ENCODE results near the gene HMOX2. TPM values are rescaled to one million over a fixed set of nuclear protein-coding genes. Genes with fewer than 3 reads are reported as not detected.

The HMOX2 gene
- total RNA-seq, 1 experiment from 2014 or later: 42.6 TPM

DNA sequence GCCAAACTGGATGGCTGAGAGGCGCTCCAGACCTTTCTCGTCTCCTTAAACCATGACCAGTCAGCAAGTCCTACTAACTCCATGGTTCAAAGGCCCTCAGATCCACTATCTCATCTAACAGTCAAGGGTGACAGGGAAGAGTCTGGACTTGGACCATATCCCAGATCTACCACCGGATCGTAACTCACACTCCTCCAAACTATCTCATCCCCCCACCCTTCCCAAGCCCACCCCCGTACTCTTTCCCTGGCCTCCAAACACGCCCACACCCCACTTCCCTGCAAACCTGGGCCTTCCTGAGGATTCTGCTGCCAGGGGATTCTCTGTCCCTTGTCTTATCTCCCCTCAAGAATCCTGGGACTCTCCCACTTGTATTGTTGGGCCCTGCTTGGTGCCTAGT is 57.3 kb downstream of the HMOX2 start:
- H3K4me1 Mint-ChIP-seq: peaks cover 50% of the 10 kb centered on the region
- no peaks in the 10 kb centered on the region; the same call in 1 of the 2 replicates for H3K27me3 Mint-ChIP-seq (ENCODE audit: low read depth)
- no peak overlapping the region for H3K27ac Mint-ChIP-seq
- ATAC-seq (no peak), DNase-seq (ENCODE audit: low spot score) (no peak)
- peaks cover 29% of the 10 kb centered on the region for H3K36me3 Mint-ChIP-seq
- H3K4me3 Mint-ChIP-seq: no peak overlapping the region
- TF ChIP-seq ZNF263 (CRISPR knock-in tag; IDR thresholded peaks at IDR 0.05; ENCODE audit: low read depth) (no peak), MAX (CRISPR knock-in tag; IDR thresholded peaks at IDR 0.05) (no peak), AR (CRISPR knock-in tag; IDR thresholded peaks at IDR 0.05) (no peak), ZNF219 (CRISPR knock-in tag; IDR thresholded peaks at IDR 0.05; ENCODE audit: borderline replicate concordance) (no peak), NR2C2 (CRISPR knock-in tag; IDR thresholded peaks at IDR 0.05) (no peak), IRF2 (CRISPR knock-in tag; IDR thresholded peaks at IDR 0.05; ENCODE audit: borderline replicate concordance, low read depth) (no peak)
- TF ChIP-seq, protein P1, sequence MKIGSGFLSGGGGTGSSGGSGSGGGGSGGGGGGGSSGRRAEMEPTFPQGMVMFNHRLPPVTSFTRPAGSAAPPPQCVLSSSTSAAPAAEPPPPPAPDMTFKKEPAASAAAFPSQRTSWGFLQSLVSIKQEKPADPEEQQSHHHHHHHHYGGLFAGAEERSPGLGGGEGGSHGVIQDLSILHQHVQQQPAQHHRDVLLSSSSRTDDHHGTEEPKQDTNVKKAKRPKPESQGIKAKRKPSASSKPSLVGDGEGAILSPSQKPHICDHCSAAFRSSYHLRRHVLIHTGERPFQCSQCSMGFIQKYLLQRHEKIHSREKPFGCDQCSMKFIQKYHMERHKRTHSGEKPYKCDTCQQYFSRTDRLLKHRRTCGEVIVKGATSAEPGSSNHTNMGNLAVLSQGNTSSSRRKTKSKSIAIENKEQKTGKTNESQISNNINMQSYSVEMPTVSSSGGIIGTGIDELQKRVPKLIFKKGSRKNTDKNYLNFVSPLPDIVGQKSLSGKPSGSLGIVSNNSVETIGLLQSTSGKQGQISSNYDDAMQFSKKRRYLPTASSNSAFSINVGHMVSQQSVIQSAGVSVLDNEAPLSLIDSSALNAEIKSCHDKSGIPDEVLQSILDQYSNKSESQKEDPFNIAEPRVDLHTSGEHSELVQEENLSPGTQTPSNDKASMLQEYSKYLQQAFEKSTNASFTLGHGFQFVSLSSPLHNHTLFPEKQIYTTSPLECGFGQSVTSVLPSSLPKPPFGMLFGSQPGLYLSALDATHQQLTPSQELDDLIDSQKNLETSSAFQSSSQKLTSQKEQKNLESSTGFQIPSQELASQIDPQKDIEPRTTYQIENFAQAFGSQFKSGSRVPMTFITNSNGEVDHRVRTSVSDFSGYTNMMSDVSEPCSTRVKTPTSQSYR (CRISPR knock-in tag; IDR thresholded peaks at IDR 0.05): no peak
- ChIA-PET POLR2A (no interaction called here), CTCF (no interaction called here)
- no peaks in the 10 kb centered on the region for H3K9me3 Mint-ChIP-seq

DNA sequence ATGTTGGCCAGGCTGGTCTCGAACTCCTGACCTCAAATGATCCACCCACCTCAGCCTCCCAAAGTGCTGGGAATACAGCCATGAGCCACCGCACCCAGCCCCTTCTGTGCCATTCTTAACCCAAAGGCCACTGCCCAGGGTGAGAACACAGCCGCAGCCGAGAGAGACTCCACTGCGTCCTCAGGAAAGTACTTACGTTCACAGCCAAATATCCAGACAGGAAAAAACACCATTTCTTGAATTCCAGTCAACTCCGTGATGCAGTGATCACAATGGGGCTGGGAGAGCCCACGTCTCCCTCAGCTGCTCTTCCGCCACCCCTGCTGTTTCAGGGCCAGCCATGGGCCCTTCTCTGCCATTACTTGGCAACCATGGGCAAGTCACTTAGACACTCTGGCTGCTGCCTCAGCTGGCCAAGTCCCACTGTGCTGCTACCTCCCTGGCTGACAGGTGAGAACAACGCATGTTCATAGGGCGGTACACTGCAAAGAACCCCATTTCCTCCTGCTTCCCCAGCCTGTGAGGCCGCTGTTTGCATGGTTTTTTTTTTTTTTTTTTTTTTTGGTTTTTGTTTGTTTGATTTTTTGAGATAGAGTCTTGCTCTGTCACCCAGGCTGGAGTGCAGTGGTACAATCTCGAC is 58.1 kb downstream of the HMOX2 start:
- DNase-seq (ENCODE audit: low spot score): no peak
- peak overlapping the region; percentile 88 for H3K27ac Mint-ChIP-seq
- no peak for ATAC-seq

More for the DNA sequence above, 58.1 kb downstream of the HMOX2 start:
- ChIA-PET POLR2A (interaction anchor here (0.7 kb wide), 1 partner anchor 13 kb away, joined by 3 read pairs; no protein-coding TSS in a partner anchor), CTCF (interaction anchor here (0.9 kb wide), 1 partner anchor 41 kb away, joined by 3 read pairs; no protein-coding TSS in a partner anchor)
- Mint-ChIP-seq H3K9me3 (peaks cover 5% of the 10 kb centered on the region), H3K27me3 (ENCODE audit: low read depth) (peaks cover 8% of the 10 kb centered on the region), H3K4me3 (no peak overlapping the region), H3K36me3 (peaks cover 35% of the 10 kb centered on the region), H3K4me1 (peaks cover 45% of the 10 kb centered on the region)
- TF ChIP-seq CTCF (IDR thresholded peaks at IDR 0.05) (no peak), ZNF138 (CRISPR knock-in tag; conservative IDR thresholded peaks at IDR 0.05) (no peak), TEAD4 (CRISPR knock-in tag; IDR thresholded peaks at IDR 0.05) (no peak), ZNF416 (CRISPR knock-in tag; IDR thresholded peaks at IDR 0.05) (no peak), SMAD4 (CRISPR knock-in tag; IDR thresholded peaks at IDR 0.05) (no peak), FOXP1 (CRISPR knock-in tag; IDR thresholded peaks at IDR 0.05; ENCODE audit: borderline replicate concordance) (no peak), ZNF121 (CRISPR knock-in tag; IDR thresholded peaks at IDR 0.05) (no peak), TCF7 (CRISPR knock-in tag; IDR thresholded peaks at IDR 0.05; ENCODE audit: low read depth) (no peak), PREB (CRISPR knock-in tag; IDR thresholded peaks at IDR 0.05; ENCODE audit: borderline replicate concordance) (no peak)
- TF ChIP-seq, protein P2, sequence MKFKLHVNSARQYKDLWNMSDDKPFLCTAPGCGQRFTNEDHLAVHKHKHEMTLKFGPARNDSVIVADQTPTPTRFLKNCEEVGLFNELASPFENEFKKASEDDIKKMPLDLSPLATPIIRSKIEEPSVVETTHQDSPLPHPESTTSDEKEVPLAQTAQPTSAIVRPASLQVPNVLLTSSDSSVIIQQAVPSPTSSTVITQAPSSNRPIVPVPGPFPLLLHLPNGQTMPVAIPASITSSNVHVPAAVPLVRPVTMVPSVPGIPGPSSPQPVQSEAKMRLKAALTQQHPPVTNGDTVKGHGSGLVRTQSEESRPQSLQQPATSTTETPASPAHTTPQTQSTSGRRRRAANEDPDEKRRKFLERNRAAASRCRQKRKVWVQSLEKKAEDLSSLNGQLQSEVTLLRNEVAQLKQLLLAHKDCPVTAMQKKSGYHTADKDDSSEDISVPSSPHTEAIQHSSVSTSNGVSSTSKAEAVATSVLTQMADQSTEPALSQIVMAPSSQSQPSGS (CRISPR knock-in tag; IDR thresholded peaks at IDR 0.05; ENCODE audit: borderline replicate concordance, low read depth): no peak
- TF ChIP-seq, protein P3, sequence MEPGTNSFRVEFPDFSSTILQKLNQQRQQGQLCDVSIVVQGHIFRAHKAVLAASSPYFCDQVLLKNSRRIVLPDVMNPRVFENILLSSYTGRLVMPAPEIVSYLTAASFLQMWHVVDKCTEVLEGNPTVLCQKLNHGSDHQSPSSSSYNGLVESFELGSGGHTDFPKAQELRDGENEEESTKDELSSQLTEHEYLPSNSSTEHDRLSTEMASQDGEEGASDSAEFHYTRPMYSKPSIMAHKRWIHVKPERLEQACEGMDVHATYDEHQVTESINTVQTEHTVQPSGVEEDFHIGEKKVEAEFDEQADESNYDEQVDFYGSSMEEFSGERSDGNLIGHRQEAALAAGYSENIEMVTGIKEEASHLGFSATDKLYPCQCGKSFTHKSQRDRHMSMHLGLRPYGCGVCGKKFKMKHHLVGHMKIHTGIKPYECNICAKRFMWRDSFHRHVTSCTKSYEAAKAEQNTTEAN (CRISPR knock-in tag; IDR thresholded peaks at IDR 0.05): no peak
- TF ChIP-seq, protein P4, sequence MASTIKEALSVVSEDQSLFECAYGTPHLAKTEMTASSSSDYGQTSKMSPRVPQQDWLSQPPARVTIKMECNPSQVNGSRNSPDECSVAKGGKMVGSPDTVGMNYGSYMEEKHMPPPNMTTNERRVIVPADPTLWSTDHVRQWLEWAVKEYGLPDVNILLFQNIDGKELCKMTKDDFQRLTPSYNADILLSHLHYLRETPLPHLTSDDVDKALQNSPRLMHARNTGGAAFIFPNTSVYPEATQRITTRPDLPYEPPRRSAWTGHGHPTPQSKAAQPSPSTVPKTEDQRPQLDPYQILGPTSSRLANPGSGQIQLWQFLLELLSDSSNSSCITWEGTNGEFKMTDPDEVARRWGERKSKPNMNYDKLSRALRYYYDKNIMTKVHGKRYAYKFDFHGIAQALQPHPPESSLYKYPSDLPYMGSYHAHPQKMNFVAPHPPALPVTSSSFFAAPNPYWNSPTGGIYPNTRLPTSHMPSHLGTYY (CRISPR knock-in tag; IDR thresholded peaks at IDR 0.05): no peak

Data from WTC11 (cell line).